Stimulated activated CD4-positive, alpha-beta T cell treated with anti-CD3 and anti-CD28 coated beads, Interleukin-12 subunit alpha, Interleukin-12 subunit beta, amount 100 ng/mL, for 4 hours (primary cell): ENCODE data around the gene PIGW.

Experiments
- DNase-seq: peaks from one replicate; pipeline ENCODE4 v3.0.0-alpha.2; 2020

The PIGW gene

DNA sequence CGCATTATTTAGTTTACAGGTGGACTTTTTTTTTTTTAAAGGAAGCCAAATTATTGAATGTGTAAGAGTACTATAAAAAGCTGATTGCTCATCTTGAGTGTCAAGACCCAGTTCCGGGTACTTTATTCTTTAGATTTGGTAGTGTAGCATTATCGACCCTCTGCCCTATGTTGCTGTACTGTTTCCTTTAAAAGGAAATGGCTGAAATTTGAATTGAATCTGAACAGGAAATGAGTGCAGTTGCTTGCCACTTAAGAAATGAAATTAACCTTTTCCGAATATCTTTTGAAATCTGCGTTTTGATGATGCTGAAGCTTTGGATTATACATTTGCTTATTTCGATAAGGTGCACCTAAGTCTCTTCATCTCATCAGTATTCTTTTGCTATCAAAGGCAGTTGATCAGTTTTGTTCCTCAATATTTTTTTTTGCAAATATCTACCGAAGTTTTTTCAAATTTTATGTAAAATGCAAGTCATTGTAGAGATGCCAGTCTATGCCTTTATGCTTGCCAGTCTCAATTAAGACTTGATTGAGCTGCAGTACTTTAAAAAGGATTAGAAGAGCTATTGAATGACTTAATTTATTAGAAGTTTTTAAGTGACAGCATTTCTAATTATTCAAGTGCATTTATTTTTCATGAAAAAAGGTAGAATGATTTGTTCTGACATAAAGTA is 11.8 kb downstream of the PIGW start:
- DNase-seq = no peak

DNA sequence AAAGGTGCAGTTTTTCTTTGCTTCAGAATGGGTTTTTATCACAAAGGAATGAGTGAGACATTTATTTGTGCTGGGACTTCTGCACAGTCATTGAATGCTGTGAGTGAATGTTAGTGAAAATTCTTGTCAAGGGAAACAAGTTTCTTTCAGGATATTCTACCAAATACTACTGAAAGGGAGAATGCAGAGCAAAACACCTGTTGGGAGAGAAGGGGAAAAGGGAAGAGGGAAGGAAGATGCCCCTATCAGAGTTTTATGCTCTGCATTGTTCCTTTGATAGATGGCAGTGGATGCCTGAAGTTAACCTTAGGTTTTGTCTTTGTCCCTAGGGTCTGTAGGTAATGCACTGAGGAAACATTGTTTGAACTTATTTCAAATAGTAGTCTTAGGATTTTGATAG is 13.0 kb downstream of the PIGW start:
- no peak for DNase-seq

DNA sequence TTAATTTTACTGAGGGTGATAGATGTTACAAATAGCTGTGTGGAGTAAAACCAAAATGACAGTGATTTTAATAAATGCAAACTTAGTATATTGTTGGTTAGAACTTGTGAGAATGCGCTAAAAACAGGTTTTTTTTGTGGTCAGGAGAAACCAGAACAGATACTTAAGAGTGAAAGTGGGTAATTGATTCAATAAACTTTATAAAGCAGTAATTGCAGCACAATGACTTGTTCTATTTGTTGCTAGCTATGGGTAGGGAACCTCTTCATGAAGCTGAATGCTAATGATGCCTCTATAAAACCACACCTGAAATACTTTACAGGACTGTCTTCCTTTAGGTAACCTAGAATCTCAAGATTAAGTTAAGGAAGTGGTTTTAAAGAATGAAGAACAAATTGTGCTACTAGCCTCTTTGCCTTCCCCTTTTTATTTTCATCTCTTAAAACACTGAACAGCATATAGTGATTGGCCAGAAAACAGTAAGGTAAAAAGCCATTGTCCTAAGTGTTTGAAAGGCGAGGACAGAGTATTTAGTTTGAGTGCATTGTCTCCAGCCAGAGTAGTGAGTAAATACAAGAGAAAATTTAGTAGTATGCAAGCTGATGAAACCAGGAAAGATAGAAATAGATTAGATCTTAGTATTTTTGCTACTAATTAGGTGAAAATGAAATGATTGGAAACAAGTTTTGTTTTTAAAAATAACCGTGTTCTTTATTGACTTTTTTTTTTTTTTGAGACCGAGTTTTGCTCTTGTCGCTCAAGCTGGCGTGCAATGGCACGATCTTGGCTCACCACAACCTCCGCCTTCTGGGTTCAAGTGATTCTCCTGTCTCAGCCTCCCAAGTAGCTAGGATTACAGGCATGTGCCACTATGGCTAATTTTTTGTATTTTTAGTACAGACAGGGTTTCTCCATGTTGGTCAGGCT is 16.0 kb downstream of the PIGW start:
- no peak for DNase-seq

DNA sequence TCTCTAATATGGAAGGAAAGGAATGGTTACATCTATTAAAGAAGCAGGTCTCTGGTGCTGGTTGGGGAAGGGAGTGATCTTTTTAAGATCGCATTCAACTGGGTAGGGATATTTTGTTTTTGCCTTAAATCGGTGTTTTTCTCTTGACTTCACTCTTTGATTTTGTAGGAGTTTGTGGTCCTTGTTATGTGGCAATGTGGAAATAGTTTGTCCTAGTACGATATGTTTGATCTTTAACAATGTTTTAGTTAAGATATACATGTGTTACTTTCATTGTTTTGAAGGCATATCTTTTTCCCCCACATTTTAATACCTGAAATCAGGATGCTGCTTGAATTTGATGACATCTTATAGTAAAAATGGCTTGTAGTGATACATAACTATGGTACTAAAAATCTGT is 18.7 kb downstream of the PIGW start:
- no peak for DNase-seq

DNA sequence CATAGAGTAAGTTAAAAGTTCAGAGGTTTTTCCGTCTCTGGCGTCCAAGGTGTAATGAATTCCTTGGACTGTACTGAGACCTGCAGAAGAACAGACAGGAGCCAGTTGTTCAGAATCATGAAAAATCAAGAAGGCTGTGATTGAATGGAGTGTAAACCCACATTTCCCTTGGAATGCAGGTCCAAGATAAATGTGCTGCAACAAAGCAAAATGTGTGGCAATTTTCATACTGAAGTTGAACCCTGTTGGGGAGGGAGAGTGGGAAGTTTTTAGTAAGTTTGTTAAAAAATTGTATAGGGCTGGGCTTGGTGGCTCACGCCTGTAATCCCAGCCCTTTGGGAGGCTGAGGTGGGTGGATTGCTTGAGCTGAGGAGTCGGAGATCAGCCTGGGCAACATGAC is 31.3 kb downstream of the PIGW start:
- no peak for DNase-seq

DNA sequence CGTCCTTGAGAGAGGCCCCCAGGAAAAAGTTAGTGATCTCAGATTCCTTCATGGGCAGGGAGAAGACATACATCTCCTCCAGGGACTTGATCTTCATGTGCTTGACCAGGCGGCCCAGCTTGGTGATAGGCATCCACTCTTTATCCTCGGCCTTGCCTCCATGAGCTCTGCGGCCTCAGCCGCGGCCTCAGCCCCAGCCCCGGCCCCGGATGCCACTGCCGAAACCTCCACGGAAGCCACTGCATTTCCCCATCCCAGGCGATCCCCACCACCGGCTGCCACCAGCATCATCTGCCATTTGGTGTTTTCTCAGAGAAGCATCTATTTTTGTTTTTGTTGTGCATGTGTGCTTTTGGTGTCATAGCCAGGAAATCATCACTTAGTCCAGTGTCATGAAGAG is 40.2 kb downstream of the PIGW start:
- no peak for DNase-seq

DNA sequence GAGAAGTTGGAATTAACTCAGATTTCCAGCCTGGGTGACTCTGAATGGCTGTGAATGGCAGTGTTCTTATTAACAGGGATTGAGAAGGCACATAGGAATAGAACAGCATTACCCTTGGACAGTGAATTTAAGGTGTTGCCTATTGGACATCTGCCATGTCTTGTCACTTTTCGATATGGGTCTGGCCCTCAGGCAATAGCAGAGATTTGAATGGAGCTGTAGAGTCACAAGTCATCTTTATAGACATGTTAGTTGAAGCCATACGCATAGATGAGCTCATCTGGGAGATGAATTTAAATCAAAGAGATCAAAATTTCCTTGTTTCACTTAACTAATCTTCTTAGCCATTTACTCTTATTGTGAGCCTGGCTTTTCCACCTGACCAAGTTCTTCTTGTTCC is 42.0 kb downstream of the PIGW start:
- no peak for DNase-seq

DNA sequence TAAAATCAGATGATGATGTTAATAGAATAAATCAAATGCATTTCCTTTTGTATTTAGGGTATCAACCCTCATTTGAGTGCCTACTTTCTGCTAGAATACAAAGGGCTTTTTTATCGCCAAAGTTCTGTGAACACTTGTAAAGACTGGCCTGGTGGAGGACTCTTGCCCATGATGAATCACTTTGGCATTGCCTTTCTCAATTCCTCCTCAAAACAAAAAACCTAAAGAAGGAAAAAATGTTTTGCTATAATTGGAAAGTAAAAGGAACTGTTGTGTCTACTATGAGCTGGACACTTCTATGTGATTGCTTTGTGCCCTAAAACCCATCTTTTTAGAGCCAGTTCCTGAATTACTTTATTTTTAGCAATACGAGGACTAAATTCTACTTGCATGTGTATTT is 43.9 kb downstream of the PIGW start:
- DNase-seq = no peak

DNA sequence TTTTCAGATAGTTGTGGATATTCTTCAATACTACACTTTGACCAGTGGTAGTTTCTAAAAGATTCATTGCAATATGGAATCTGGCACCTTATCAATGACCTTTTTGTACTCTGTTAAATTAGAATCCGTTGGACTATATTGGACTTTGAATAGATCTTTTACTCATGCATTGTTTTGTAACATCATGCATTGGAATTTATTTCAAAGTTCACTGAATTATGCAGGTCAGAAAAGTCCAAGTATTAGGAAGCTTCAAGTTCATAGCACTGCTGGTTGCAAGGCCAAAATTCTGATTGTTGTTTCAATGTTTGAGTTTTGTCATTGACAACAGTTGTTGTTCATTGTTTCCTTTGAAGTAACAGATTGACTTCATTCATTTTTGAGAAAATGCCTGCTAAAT is 49.0 kb downstream of the PIGW start:
- DNase-seq = no peak

DNA sequence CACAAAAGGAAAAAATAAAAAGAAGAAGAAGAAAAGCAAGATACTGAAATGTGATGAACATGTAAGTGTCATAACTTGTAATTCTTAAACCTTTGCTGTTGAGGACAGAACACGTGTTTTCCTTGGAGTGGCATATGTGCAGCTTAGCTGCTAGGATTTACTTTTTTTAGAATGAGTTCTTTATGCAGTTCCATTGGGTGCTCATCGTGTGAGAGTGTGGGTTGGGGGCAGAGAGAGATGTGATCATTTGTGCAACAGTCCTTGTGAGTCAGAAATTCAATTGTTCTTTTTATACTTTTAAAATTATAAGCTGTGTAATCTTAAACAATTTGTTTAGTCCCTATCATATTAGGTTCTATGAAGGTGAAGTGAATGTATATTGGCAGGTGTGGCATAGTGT is 51.4 kb downstream of the PIGW start:
- no peak for DNase-seq
